ENCODE measurements around the gene PITPNC1.

PITPNC1 gene

DNA sequence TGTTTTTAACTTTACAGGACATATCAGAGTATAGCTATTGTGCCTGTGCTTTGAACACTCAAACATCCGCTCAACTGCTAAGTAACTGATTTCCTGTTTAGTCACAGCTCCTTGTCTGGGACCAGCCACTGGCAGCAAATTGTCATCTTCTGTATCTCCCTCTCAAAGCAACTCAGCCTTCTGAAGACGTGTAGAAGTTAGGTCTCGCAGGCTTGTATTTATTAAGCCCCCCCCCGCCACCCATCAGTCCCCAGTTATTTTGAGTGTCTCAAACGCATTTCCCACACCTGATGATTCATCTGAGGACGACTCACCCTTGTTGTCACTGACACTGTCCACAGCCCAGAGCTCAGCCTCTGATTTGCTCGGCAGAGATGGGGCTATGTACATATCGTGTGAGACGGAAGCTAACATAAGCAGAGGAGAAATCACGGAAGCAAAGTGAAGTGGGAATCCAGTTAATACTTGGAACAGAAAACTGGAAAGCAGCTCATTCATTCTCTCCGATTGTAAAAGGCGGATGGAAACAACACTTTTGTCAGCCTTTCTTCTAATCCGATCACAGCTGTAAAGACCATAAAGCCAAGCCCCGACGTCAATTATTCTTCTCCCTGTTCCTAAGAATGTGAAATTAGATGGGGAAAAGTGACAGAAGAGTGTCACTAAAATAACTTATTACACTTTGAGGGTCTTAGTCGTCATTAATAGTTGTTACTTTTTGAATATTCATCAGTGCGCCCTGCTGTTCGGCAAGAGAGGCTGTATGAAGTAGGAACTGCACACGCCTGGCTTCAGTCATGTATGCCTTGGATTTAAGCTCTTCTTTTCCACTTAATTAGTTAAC is 64.2 kb downstream of the PITPNC1 start:
- peak; percentile 38 for DNase-seq (ENCODE audit: extremely low read depth, insufficient read length)
- H3K36me3 ChIP-seq (ENCODE audit: control insufficient read depth, insufficient read depth, low read length) = no peaks in the 10 kb centered on the region
- H3K27me3 ChIP-seq (replicated peaks; ENCODE audit: control insufficient read depth, insufficient read depth, low read length) = no peaks in the 10 kb centered on the region
- TF ChIP-seq, protein P1, sequence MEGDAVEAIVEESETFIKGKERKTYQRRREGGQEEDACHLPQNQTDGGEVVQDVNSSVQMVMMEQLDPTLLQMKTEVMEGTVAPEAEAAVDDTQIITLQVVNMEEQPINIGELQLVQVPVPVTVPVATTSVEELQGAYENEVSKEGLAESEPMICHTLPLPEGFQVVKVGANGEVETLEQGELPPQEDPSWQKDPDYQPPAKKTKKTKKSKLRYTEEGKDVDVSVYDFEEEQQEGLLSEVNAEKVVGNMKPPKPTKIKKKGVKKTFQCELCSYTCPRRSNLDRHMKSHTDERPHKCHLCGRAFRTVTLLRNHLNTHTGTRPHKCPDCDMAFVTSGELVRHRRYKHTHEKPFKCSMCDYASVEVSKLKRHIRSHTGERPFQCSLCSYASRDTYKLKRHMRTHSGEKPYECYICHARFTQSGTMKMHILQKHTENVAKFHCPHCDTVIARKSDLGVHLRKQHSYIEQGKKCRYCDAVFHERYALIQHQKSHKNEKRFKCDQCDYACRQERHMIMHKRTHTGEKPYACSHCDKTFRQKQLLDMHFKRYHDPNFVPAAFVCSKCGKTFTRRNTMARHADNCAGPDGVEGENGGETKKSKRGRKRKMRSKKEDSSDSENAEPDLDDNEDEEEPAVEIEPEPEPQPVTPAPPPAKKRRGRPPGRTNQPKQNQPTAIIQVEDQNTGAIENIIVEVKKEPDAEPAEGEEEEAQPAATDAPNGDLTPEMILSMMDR (IDR thresholded peaks at IDR 0.05; ENCODE audit: insufficient read depth, low read length, poor library complexity, severe bottlenecking) = no peak
- H3K4me3 ChIP-seq (replicated peaks; ENCODE audit: low read depth, low read length) = no peak overlapping the region

GRCh38 chr17:67441896-67442219 is 64.8 kb downstream of the PITPNC1 start:
- Histone ChIP-seq H3K27me3 (replicated peaks; ENCODE audit: control insufficient read depth, insufficient read depth, low read length) (no peaks in the 10 kb centered on the region), H3K36me3 (ENCODE audit: control insufficient read depth, insufficient read depth, low read length) (no peaks in the 10 kb centered on the region), H3K4me3 (replicated peaks; ENCODE audit: low read depth, low read length) (no peak overlapping the region)
- no peak for DNase-seq (ENCODE audit: extremely low read depth, insufficient read length)
- TF ChIP-seq, protein P1 (IDR thresholded peaks at IDR 0.05; ENCODE audit: insufficient read depth, low read length, poor library complexity, severe bottlenecking) = no peak

GRCh38 chr17:67442787-67443624 is 65.9 kb downstream of the PITPNC1 start:
- TF ChIP-seq, protein P1 (IDR thresholded peaks at IDR 0.05; ENCODE audit: insufficient read depth, low read length, poor library complexity, severe bottlenecking) = no peak
- DNase-seq (ENCODE audit: extremely low read depth, insufficient read length) = no peak
- Histone ChIP-seq H3K36me3 (ENCODE audit: control insufficient read depth, insufficient read depth, low read length) (no peaks in the 10 kb centered on the region), H3K27me3 (replicated peaks; ENCODE audit: control insufficient read depth, insufficient read depth, low read length) (no peaks in the 10 kb centered on the region), H3K4me3 (replicated peaks; ENCODE audit: low read depth, low read length) (no peak overlapping the region)

GRCh38 chr17:67443931-67444595 is 67.0 kb downstream of the PITPNC1 start:
- TF ChIP-seq, protein P1 (IDR thresholded peaks at IDR 0.05; ENCODE audit: insufficient read depth, low read length, poor library complexity, severe bottlenecking) = no peak
- no peaks in the 10 kb centered on the region for H3K36me3 ChIP-seq (ENCODE audit: control insufficient read depth, insufficient read depth, low read length)
- no peak for DNase-seq (ENCODE audit: extremely low read depth, insufficient read length)
- H3K4me3 ChIP-seq (replicated peaks; ENCODE audit: low read depth, low read length) = no peak overlapping the region
- no peaks in the 10 kb centered on the region for H3K27me3 ChIP-seq (replicated peaks; ENCODE audit: control insufficient read depth, insufficient read depth, low read length)

DNA sequence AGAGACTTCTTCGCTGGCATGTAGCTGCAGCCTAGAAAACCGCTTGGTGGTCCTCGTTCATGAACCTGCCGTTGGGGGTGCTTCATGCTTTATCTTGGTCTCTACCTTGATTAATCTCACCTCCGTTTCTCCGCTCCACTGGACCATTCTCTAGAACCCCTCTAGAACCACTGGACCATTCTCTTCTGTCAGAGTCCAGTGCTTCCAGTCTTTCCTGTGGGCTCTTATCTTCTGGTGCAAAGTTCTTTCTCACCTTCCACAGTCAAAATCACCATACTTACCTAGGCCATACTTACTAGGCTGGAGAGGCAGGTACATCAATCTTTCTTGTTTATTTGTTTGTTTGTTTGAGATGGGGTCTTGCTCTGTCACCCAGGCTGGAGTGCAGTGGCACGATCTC is 71.4 kb downstream of the PITPNC1 start:
- H3K4me3 ChIP-seq (replicated peaks; ENCODE audit: low read depth, low read length) = no peak overlapping the region
- no peak for DNase-seq (ENCODE audit: extremely low read depth, insufficient read length)
- TF ChIP-seq, protein P1 (IDR thresholded peaks at IDR 0.05; ENCODE audit: insufficient read depth, low read length, poor library complexity, severe bottlenecking) = no peak
- H3K36me3 ChIP-seq (ENCODE audit: control insufficient read depth, insufficient read depth, low read length) = no peaks in the 10 kb centered on the region
- H3K27me3 ChIP-seq (replicated peaks; ENCODE audit: control insufficient read depth, insufficient read depth, low read length) = no peaks in the 10 kb centered on the region
